ENCODE data around the gene MAP3K2. TPM values are rescaled to one million over a fixed set of nuclear protein-coding genes. Genes with fewer than 3 reads are reported as not detected.
"Not testable (repeated sequence)": the region's sequence is repeated elsewhere in the genome, so short reads cannot be mapped to it uniquely, and the experiment has no call there.

MAP3K2 gene
- polyA plus RNA-seq, 1 donor = 28.5 TPM

- no peak for DNase-seq
Measured at GRCh38 chr2:127355407-127356008, 32.3 kb downstream of the MAP3K2 start.

- DNase-seq = not testable (repeated sequence)
Measured at GRCh38 chr2:127353873-127354676, 33.7 kb downstream of the MAP3K2 start.

- DNase-seq = not testable (repeated sequence)
Measured at GRCh38 chr2:127353223-127353622, 34.6 kb downstream of the MAP3K2 start.

- no peak for DNase-seq
Measured at GRCh38 chr2:127351603-127352002, 36.2 kb downstream of the MAP3K2 start.

- no peak for DNase-seq
Measured at GRCh38 chr2:127348426-127349000, 39.3 kb downstream of the MAP3K2 start.

GRCh38 chr2:127347734-127348392 lies 39.9 kb downstream of the MAP3K2 start:
- DNase-seq = no peak

GRCh38 chr2:127347015-127347414 lies 40.8 kb downstream of the MAP3K2 start:
- DNase-seq = no peak

- DNase-seq = no peak
Measured at GRCh38 chr2:127343277-127343676, 44.5 kb downstream of the MAP3K2 start.

GRCh38 chr2:127342101-127342500 lies 45.7 kb downstream of the MAP3K2 start:
- no peak for DNase-seq

- no peak for DNase-seq
Measured at GRCh38 chr2:127332335-127332734, 55.4 kb downstream of the MAP3K2 start.

- DNase-seq = no peak
Measured at GRCh38 chr2:127330753-127331152, 57.0 kb downstream of the MAP3K2 start.

- DNase-seq = no peak
Measured at GRCh38 chr2:127326289-127326945, 61.4 kb downstream of the MAP3K2 start.

GRCh38 chr2:127324635-127325034 lies 63.1 kb downstream of the MAP3K2 start:
- DNase-seq = peak; percentile 35

- DNase-seq = no peak
Measured at GRCh38 chr2:127321303-127321702, 66.5 kb downstream of the MAP3K2 start.

- DNase-seq = no peak
Measured at GRCh38 chr2:127320586-127321275, 67.0 kb downstream of the MAP3K2 start.

- DNase-seq = no peak
Measured at GRCh38 chr2:127320067-127320466, 67.7 kb downstream of the MAP3K2 start.

- DNase-seq = no peak
Measured at GRCh38 chr2:127314193-127314988, 73.4 kb downstream of the MAP3K2 start.

- no peak for DNase-seq
Measured at GRCh38 chr2:127313406-127313805, 74.4 kb downstream of the MAP3K2 start.

- no peak for DNase-seq
Measured at GRCh38 chr2:127310980-127311379, 76.8 kb downstream of the MAP3K2 start.

- DNase-seq = no peak
Measured at GRCh38 chr2:127309468-127309867, 78.3 kb downstream of the MAP3K2 start.

All from left kidney (tissue), 2 donors.